Activated T-cell treated with anti-CD3 and anti-CD28 coated beads for 1 hour (primary cell): ENCODE results near the gene RALGDS.
"Not testable (repeated sequence)": the region's sequence is repeated elsewhere in the genome, so short reads cannot be mapped to it uniquely, and the experiment has no call there.

ENCODE experiments used
- DNase-seq: peaks from one replicate; pipeline ENCODE4 v3.0.0-alpha.2; 2020; ENCODE audit warnings: low read depth

The RALGDS gene

GRCh38 chr9:133106511-133107244 lies 14.4 kb downstream of the RALGDS start:
- no peak for DNase-seq

GRCh38 chr9:133105461-133105770 lies 15.6 kb downstream of the RALGDS start:
- no peak for DNase-seq

GRCh38 chr9:133104718-133105460 lies 16.2 kb downstream of the RALGDS start:
- DNase-seq, result no peak

- no peak for DNase-seq
Measured at GRCh38 chr9:133103987-133104505, 17.0 kb downstream of the RALGDS start.

- peak; percentile 56 for DNase-seq
Measured at GRCh38 chr9:133103183-133103986, 17.7 kb downstream of the RALGDS start.

GRCh38 chr9:133102190-133103021 lies 18.6 kb downstream of the RALGDS start:
- DNase-seq, result no peak

- DNase-seq, result no peak
Measured at GRCh38 chr9:133101356-133102189, 19.5 kb downstream of the RALGDS start.

GRCh38 chr9:133100506-133101355 lies 20.3 kb downstream of the RALGDS start:
- DNase-seq, result no peak

GRCh38 chr9:133099726-133100505 lies 21.1 kb downstream of the RALGDS start:
- no peak for DNase-seq

- DNase-seq, result no peak
Measured at GRCh38 chr9:133098871-133099270, 22.2 kb downstream of the RALGDS start.

- DNase-seq, result no peak
Measured at GRCh38 chr9:133098104-133098754, 22.8 kb downstream of the RALGDS start.

- DNase-seq, result no peak
Measured at GRCh38 chr9:133094842-133095393, 26.1 kb downstream of the RALGDS start.

GRCh38 chr9:133094351-133094750 lies 26.7 kb downstream of the RALGDS start:
- not testable (repeated sequence) for DNase-seq

GRCh38 chr9:133090752-133091385 lies 30.2 kb downstream of the RALGDS start:
- DNase-seq, result no peak

- DNase-seq, result no peak
Measured at GRCh38 chr9:133090187-133090586, 30.9 kb downstream of the RALGDS start.

GRCh38 chr9:133089271-133089671 lies 31.8 kb downstream of the RALGDS start:
- no peak for DNase-seq

- no peak for DNase-seq
Measured at GRCh38 chr9:133088756-133089155, 32.3 kb downstream of the RALGDS start.
